Stimulated activated CD8-positive, alpha-beta memory T cell treated with anti-CD3 and anti-CD28 coated beads, Interleukin-4, amount 100 ng/mL, for 4 hours (primary cell): Measurements from ENCODE around the gene SGMS1.
"Not testable (repeated sequence)": the region's sequence is repeated elsewhere in the genome, so short reads cannot be mapped to it uniquely, and the experiment has no call there.

Experiments
- DNase-seq, 2 donors: peaks; one replicate each; pipeline ENCODE4 v3.0.0-alpha.2; 2020; ENCODE audit warnings: low read depth in 2 of 2, low spot score in 1 of 2

Gene SGMS1

GRCh38 chr10:50511492-50512213 is 112.1 kb downstream of the SGMS1 start:
- DNase-seq: no peak

- DNase-seq: no peak
Observed at GRCh38 chr10:50510517-50511473, 113.0 kb downstream of the SGMS1 start.

- no peak for DNase-seq
Observed at GRCh38 chr10:50508315-50509051, 115.3 kb downstream of the SGMS1 start.

- DNase-seq: no peak
Observed at GRCh38 chr10:50506861-50507573, 116.7 kb downstream of the SGMS1 start.

- DNase-seq: no peak
Observed at GRCh38 chr10:50504389-50504788, 119.4 kb downstream of the SGMS1 start.

- no peak for DNase-seq
Observed at GRCh38 chr10:50503661-50504320, 120.0 kb downstream of the SGMS1 start.

- DNase-seq: not testable (repeated sequence)
Observed at GRCh38 chr10:50503156-50503555, 120.6 kb downstream of the SGMS1 start.

- DNase-seq: no peak
Observed at GRCh38 chr10:50501924-50502452, 121.8 kb downstream of the SGMS1 start.

- no peak for DNase-seq
Observed at GRCh38 chr10:50501478-50501877, 122.3 kb downstream of the SGMS1 start.

GRCh38 chr10:50498465-50498864 is 125.3 kb downstream of the SGMS1 start:
- no peak for DNase-seq

GRCh38 chr10:50497758-50498157 is 126.0 kb downstream of the SGMS1 start:
- DNase-seq: no peak

GRCh38 chr10:50496228-50496627 is 127.5 kb downstream of the SGMS1 start:
- no peak for DNase-seq

- DNase-seq: no peak
Observed at GRCh38 chr10:50490241-50490640, 133.5 kb downstream of the SGMS1 start.

GRCh38 chr10:50484550-50484949 is 139.2 kb downstream of the SGMS1 start:
- DNase-seq: not testable (repeated sequence)

GRCh38 chr10:50480054-50481007 is 143.4 kb downstream of the SGMS1 start:
- no peak for DNase-seq

GRCh38 chr10:50477287-50478203 is 146.2 kb downstream of the SGMS1 start:
- no peak for DNase-seq

- DNase-seq: no peak
Observed at GRCh38 chr10:50473756-50474155, 150.0 kb downstream of the SGMS1 start.

- no peak for DNase-seq
Observed at GRCh38 chr10:50472914-50473313, 150.8 kb downstream of the SGMS1 start.
